ENCODE data around the gene C1QTNF1. TPM values are rescaled to one million over a fixed set of nuclear protein-coding genes. Genes with fewer than 3 reads are reported as not detected.

The C1QTNF1 gene, protein sequence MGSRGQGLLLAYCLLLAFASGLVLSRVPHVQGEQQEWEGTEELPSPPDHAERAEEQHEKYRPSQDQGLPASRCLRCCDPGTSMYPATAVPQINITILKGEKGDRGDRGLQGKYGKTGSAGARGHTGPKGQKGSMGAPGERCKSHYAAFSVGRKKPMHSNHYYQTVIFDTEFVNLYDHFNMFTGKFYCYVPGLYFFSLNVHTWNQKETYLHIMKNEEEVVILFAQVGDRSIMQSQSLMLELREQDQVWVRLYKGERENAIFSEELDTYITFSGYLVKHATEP
- total RNA-seq (10 to 100 TPM; 10.5 to 22.8 (median 16.9) TPM), polyA plus RNA-seq (10 to 100 TPM; 12.2 to 22.6 (median 16.4) TPM)
- long read RNA-seq, donor 1, partial matches to known transcripts: 0 of 2 reads
- long read RNA-seq, donor 1, other reads (novel, unspliced or antisense): 0 of 2 reads
- long read RNA-seq, donor 2, partial matches to known transcripts: 9 of 15 reads
- long read RNA-seq, donor 2, other reads (novel, unspliced or antisense): 2 of 15 reads

DNA sequence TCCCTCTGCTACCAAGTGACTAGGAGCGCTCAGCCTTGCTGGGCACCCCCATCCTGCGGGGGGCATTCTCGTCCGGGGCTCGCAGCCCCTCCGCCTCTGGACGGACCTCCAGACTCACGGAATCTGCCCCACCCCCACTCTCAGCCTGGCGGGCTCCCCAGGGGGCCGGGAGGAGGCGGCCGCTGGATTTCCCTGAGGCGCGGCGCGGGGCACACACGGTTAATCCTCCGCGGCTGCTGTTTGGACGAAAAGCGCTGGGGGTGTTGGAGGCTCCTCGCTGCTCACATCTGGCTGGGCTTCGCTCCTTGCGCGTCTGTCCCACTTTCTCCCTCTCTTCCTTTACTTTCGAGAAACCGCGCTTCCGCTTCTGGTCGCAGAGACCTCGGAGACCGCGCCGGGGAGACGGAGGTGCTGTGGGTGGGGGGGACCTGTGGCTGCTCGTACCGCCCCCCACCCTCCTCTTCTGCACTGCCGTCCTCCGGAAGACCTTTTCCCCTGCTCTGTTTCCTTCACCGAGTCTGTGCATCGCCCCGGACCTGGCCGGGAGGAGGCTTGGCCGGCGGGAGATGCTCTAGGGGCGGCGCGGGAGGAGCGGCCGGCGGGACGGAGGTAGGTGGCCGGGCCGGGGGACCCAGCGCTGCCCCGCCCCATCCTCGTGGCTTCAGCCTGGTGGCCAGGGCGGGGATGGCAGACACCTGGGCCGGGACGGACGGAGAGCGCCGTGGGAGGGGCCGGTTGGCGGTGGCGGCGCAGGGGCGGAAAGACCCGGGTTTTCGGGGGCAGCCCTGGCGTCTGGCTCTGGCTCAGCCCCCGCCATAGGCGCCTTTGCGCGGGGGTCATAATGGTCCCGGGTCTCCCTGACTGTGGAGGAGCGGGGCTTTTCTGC lies at the start of gene C1QTNF1:
Gene C1QTNF1 (plus strand): TSS at position 284 of the 886 bp plus-strand sequence. CDS start 19,800 bp downstream, outside the sequence.
- H3K9me3 ChIP-seq: no peaks in the 10 kb centered on the region
- H3K27ac ChIP-seq: peak within 1 kb of the TSS; percentile 71
- peak within 1 kb of the TSS; percentile 69 for H3K4me3 ChIP-seq
- intact Hi-C loops (cut with DNase I): no loop called here
- peaks cover 46% of the 10 kb centered on the region for H3K4me1 ChIP-seq
- ATAC-seq: peak; percentile 42 to 69 (median 54)
- DNase-seq: peak; percentile 59 to 77
- H3K36me3 ChIP-seq (ENCODE audit: insufficient read depth in 1 of 2, low read depth in 1 of 2): no peaks in the 10 kb centered on the region
- H3K27me3 ChIP-seq (ENCODE audit: insufficient read depth in 3 of 3, low read length in 2 of 3): peaks cover 0 to 12% (median 0%) of the 10 kb centered on the region in 3 donors
- TF ChIP-seq, protein P1, sequence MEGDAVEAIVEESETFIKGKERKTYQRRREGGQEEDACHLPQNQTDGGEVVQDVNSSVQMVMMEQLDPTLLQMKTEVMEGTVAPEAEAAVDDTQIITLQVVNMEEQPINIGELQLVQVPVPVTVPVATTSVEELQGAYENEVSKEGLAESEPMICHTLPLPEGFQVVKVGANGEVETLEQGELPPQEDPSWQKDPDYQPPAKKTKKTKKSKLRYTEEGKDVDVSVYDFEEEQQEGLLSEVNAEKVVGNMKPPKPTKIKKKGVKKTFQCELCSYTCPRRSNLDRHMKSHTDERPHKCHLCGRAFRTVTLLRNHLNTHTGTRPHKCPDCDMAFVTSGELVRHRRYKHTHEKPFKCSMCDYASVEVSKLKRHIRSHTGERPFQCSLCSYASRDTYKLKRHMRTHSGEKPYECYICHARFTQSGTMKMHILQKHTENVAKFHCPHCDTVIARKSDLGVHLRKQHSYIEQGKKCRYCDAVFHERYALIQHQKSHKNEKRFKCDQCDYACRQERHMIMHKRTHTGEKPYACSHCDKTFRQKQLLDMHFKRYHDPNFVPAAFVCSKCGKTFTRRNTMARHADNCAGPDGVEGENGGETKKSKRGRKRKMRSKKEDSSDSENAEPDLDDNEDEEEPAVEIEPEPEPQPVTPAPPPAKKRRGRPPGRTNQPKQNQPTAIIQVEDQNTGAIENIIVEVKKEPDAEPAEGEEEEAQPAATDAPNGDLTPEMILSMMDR (IDR thresholded peaks at IDR 0.05): peak; percentile 25
- WGBS, 3 donors: 7 to 9% (median 8%) methylated on average over 62 to 77 of the region's 77 CpGs

DNA sequence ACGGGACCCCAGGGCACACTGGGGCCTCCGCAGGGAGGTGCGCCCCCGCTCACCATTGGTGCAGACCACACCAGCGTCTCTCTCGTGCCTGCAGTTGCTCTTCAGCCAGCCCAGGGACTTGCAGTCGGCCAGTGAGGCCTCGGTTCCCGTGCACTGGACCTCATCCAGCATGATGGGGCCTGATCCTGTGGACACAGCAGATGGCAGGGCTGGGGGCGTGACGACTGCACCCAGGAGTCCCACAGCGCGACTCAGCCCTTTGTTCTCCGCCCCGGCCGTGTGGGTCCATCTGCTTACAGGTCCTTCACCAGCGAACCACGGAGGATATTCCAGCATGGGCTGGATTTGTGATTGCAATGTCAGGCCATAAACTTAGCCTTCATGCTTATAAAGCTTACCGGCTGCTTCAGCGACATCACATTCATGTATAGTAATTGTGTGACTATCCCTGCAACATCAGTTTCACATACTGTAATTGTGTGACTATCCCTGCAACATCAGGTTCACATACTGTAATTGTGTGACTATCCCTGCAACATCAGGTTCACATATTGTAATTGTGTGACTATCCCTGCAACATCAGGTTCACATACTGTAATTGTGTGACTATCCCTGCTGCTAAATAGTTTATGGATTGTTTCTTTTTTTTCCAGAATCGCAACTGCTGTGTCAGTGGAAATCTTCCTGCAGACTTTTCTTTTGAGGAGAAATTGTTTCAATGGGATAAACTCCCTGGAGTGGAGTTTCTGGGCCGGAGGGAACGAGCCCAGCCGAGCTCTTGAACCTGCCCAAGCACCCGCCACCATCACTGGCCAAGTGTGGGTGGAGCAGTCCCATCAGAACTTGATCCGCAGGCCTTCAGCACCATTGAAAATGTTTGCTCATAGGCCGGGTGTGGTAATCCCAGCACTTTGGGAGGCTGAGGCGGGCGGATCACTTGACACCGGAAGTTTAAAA lies 49.1 kb upstream of the C1QTNF1 start:
- peak; percentile 64 to 86 (median 72) for ATAC-seq
- Histone ChIP-seq H3K9me3 (no peaks in the 10 kb centered on the region), H3K4me3 (no peak overlapping the region), H3K27ac (peak overlapping the region; percentile 60), H3K4me1 (peaks cover 28% of the 10 kb centered on the region), H3K36me3 (ENCODE audit: insufficient read depth in 1 of 2, low read depth in 1 of 2) (no peaks in the 10 kb centered on the region), H3K27me3 (ENCODE audit: insufficient read depth in 3 of 3, low read length in 2 of 3) (no peaks in the 10 kb centered on the region)
- TF ChIP-seq, protein P1 (IDR thresholded peaks at IDR 0.05): no peak
- 41 to 47% (median 46%) methylated on average over 30 of the region's 30 CpGs for WGBS, 3 donors
- DNase-seq: peak; percentile 80 to 85
- intact Hi-C loops (cut with DNase I): loop anchor here in 1 of 2 donors (10.0 kb wide), 1 partner anchor 480 kb away; no protein-coding TSS in a partner anchor

DNA sequence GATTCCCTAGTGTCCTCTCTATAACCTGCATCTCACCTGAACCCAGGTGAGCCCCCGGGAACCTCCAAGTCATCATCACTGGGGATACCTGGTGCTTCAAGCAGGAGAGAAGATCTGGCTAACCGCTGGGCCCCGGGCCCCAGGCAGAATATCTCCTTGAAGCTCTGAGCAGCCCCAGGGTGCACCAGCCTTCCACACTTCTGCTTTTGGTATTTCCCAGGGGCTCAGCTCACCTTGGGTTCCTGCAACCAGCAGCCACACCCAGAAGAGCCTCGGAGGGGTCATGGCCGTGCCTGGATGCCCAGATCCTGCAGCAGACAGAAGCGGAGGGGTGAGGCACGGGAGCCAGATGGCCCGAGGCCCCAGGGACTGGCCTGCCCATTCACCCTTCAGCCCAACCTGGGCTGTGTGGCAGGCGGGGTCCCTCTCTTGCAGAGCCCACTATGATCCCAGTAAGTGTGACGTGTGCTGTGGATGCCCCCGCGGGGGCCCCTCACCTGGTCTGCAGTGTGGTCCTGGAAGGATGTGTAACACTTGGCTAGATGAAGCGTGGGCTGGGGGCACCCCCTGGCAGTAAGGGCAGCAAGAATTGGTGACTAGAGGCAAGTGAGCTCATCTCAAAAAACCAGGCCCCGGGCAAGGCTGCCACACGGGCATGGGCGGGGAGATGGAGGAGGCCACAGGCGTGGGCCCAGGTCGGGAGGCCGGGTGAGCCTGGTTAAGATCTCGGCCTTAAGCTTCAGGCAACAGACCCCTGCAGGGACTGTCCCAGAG lies 46.9 kb upstream of the C1QTNF1 start:
- H3K36me3 ChIP-seq (ENCODE audit: insufficient read depth in 1 of 2, low read depth in 1 of 2): no peaks in the 10 kb centered on the region
- no peak for ATAC-seq
- no peak for DNase-seq
- no peak overlapping the region for H3K27ac ChIP-seq
- no peaks in the 10 kb centered on the region for H3K9me3 ChIP-seq
- TF ChIP-seq, protein P1 (IDR thresholded peaks at IDR 0.05): no peak
- peaks cover 28% of the 10 kb centered on the region for H3K4me1 ChIP-seq
- no peaks in the 10 kb centered on the region for H3K27me3 ChIP-seq (ENCODE audit: insufficient read depth in 3 of 3, low read length in 2 of 3)
- no peak overlapping the region for H3K4me3 ChIP-seq
- 83 to 92% (median 88%) methylated on average over 20 of the region's 20 CpGs for WGBS, 3 donors
- intact Hi-C loops (cut with DNase I): loop anchor here in 1 of 2 donors (10.0 kb wide), 1 partner anchor 482 kb away; no protein-coding TSS in a partner anchor

Data from psoas muscle (tissue), 8 donors.